GM19397 (cell line): ENCODE data around the gene ADGRE1.

Experiments used
- ATAC-seq: cut with Tn5 transposase; IDR thresholded peaks from one replicate; pipeline ENCODE4 v1.9.1; 2021; ENCODE audit warnings: mild to moderate bottlenecking, moderate library complexity; ENCODE audit not compliant: unreplicated experiment

Gene ADGRE1

GRCh38 chr19:6947745-6948144 is 60.4 kb downstream of the ADGRE1 start:
- ATAC-seq, result no peak

DNA sequence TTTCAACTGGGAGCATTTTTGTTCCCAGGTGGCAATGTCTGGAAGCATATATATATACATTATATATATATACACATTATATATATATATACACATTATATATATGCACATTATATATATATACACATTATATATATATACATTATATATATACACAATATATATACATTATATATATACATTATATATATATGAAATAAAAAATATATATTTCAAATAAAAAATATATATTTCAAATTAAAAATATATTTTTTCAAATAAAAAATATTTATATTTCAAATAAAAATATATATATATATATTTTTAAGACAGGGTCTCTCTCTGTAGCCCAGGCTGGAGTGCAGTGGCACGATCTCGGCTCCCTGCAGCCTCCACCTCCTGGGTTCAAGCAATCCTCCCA is 61.5 kb downstream of the ADGRE1 start:
- no peak for ATAC-seq

DNA sequence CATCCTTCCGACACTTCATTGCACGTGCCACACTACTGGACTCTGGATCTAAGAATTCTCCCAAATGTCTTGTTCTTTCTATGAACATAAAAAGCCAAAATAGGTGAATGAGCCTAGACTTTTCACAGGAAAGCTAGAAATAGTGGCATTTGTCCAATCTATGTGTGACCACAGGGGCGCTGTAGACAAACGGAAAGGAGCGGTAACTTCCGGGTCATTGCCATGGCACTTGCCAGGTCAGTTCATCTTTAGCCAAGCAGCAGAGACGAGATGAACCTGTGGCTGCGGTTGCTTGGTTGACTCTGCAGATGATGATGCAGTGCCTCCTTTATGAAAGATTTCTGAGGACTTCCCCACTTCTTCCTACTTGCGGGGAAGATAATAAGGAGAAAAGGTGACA is 65.6 kb downstream of the ADGRE1 start:
- ATAC-seq, result no peak

- no peak for ATAC-seq
Observed at GRCh38 chr19:6955082-6955481, 67.7 kb downstream of the ADGRE1 start.

DNA sequence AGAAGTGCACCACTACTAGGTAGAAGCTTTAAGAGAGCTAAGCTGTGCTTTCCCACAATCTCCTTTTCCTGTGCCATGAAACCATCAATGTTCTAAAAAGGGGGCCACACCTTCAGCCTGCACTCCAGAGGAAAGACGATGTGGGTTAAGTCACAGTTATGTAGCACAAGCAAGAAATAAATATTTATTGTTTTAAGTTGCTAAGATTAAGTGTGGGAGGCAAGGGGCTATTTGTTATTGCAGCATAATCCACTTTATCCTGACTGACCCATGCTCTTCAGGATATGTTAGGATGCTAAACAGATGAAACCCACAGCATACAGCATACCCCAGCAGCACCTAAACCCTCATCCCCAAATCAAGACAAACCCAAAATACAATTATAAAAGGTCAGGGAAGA is 69.2 kb downstream of the ADGRE1 start:
- no peak for ATAC-seq

DNA sequence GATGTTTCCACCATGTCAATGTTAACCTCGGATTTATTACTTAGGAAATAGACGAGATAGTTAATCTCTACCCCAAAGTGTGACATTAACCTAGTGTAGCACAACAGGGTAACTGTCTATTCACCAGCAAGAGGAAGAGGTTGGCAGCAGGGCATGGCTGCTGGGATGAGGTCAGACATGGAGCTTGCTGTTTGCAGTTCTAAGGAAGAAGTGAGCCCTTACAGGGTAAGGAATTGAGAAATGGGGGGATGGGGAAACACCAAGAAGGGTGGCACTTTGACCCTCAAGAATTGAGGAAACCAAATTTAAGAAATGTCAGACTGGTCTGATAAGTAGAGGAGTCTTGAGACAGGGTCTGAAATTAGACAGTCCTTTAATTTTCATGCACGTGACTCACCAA is 71.4 kb downstream of the ADGRE1 start:
- ATAC-seq, result no peak

- ATAC-seq, result no peak
Observed at GRCh38 chr19:6963244-6963852, 76.0 kb downstream of the ADGRE1 start.

DNA sequence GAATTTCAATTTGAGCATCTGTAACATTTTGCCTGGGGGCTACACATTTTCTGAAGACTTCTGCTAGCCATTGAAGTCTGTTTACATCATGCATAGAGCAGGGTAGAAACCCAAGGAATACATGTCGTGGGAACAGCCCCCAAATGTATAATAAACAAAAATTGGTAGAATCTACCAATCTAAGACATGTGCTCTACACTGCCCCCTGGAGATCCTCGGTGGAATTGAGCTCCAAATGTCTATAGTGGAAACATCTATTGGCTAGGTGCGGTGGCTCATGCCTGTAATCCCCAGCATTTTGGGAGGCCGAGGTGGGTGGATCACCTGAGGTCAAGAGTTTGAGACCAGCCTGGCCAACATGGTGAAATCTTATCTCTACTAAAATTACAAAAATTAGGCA is 76.6 kb downstream of the ADGRE1 start:
- ATAC-seq, result no peak

DNA sequence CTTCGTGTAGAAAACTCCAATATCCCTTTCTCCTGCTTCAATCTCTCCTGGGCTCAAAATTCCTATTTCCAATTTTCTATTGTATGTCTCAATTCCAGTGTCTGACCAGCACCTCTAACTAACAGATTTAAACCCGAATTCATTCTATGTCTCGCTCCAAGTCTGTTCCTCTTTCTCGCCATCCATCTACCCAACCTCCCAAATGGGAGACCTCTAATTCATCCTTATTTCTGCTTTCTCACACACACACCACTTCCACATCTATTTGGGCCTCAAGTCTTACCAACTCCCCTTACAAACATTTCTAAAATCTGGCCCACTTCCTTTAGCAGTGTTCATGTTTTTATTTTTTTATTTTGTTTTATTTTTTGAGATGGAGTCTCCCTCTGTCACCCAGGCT is 80.6 kb downstream of the ADGRE1 start:
- ATAC-seq, result no peak

DNA sequence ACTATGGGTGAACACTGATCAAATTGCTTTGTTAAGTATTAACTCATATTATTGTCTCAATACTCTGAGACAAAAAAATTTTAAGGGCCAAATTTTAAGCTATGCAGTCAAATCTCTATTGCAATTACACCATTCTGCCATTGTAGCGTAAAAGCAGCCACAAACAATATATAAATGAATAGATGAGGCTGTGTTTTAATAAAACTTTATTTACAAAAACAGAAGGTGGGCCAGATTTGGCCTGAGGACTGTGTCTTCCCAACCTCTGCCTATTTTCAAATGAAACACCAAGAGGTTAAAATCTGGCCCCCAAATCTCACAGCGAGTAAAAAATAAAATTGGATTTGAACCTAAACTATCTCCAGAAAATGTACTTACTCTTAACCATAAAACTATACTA is 82.1 kb downstream of the ADGRE1 start:
- ATAC-seq, result no peak

DNA sequence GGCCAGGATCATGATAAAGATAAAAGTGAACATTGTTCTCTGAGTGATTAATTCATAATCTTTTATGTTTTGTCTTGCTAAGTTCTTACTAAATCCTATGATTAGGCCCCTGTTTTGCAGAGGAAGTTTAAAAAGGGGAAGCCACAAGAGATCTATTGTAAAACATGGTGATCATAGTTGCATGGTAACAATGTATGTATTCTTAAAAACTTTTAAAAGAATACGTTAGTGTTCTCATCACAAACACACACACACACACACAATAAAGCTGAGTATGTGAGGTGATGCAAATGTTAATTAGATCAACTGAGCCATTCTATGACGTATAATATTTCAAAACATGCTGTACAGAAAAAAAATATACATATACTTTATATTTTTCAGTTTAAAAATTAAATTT is 82.6 kb downstream of the ADGRE1 start:
- no peak for ATAC-seq

- no peak for ATAC-seq
Observed at GRCh38 chr19:6970443-6970842, 83.1 kb downstream of the ADGRE1 start.

- ATAC-seq, result no peak
Observed at GRCh38 chr19:6971366-6971765, 84.0 kb downstream of the ADGRE1 start.

DNA sequence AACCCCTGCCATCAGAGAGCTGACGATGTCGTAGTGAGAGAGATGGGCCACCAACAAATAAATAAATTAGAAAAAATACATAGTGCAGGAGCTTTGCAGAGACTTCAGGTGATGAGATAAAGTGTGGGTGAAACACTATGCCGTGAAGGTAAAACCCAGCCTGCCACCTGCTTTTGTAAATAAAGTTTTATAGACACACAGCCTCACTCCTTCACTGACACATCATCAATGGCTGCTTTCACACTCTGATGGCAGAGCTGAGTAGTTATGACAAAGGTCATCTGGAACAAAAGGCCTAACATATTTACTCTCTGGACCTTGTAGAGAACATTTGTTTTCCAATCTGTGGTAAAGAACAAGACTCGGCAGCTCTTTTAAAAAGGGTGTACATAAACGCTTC is 88.8 kb downstream of the ADGRE1 start:
- ATAC-seq, result no peak

- ATAC-seq, result no peak
Observed at GRCh38 chr19:6979399-6979798, 92.0 kb downstream of the ADGRE1 start.

- ATAC-seq, result no peak
Observed at GRCh38 chr19:6983448-6983847, 96.1 kb downstream of the ADGRE1 start.

GRCh38 chr19:6987850-6988249 is 100.5 kb downstream of the ADGRE1 start:
- ATAC-seq, result no peak

DNA sequence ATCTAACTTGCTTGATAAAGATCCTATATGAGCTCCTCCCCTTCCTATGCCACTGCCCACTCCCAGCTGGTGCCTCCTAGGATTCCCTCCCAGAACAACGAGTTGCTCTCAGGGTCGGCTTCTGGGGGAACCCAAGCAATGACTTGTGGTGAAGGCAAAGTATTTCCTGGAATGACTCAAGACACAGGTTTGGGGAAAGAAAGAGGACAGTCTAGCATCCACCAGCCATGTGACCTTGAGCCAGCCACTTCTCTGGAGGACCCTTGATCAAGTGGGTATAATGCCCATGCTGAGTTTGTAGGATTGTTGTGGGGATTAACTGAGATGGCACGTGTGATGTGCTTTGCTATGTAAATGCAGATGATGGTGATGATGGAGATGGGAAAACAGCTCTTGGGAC is 100.9 kb downstream of the ADGRE1 start:
- ATAC-seq, result no peak
